Calu3 (cell line): ENCODE results near the gene CAPN7. TPM values are rescaled to one million over a fixed set of nuclear protein-coding genes. Genes with fewer than 3 reads are reported as not detected.

Experiments used
- BruUV-seq: library from RNA; stranded (reverse); fragments of 400-500 nt; replicated peaks from 2 replicates; lab custom pipeline; 2021; lab: Mats Ljungman, UMichigan
- CTCF ChIA-PET: fragments of 300-600 bp; sonication (Branson Sonifier 250); formaldehyde crosslinking; loops from one replicate; lab custom pipeline; 2022; ENCODE audit warnings: antibody characterized with exemption; lab: Charles Lee
- DNase-seq: peaks from one replicate; pipeline ENCODE4 v3.0.0; 2022
- H3K27ac Mint-ChIP-seq: one replicate; pipeline ENCODE4 v1.8.0; 2022; ENCODE audit warnings: mixed read lengths; ENCODE audit not compliant: unreplicated experiment
- H3K27me3 Mint-ChIP-seq: one replicate; pipeline ENCODE4 v1.8.0; 2022; ENCODE audit warnings: mixed read lengths; ENCODE audit not compliant: unreplicated experiment
- H3K36me3 Mint-ChIP-seq: one replicate; pipeline ENCODE4 v1.8.0; 2022; ENCODE audit warnings: mild to moderate bottlenecking, moderate library complexity, mixed read lengths; ENCODE audit not compliant: insufficient read depth, unreplicated experiment
- H3K4me1 Mint-ChIP-seq: one replicate; pipeline ENCODE4 v1.8.0; 2022; ENCODE audit warnings: mild to moderate bottlenecking, low read depth, mixed read lengths; ENCODE audit not compliant: unreplicated experiment
- H3K4me3 Mint-ChIP-seq: one replicate; pipeline ENCODE4 v1.8.0; 2022; ENCODE audit warnings: mild to moderate bottlenecking, low read depth, moderate library complexity, mixed read lengths; ENCODE audit not compliant: unreplicated experiment
- H3K9me3 Mint-ChIP-seq: one replicate; pipeline ENCODE4 v1.8.0; 2022; ENCODE audit warnings: low read depth, mixed read lengths; ENCODE audit not compliant: unreplicated experiment
- intact Hi-C: fragments of 100-400 bp; cut with micrococcal nuclease; formaldehyde crosslinking; loops from one replicate; pipeline ENCODE4 v1.10.0; 2022; ENCODE audit not compliant: unreplicated experiment
- total RNA-seq: library from RNA; stranded (reverse); gene quantifications from 2 replicates; pipeline ENCODE4 v1.2.3, GENCODE V29; 2022
- TF ChIP-seq, protein P1 (sequence below): fragments of 200-600 bp; IDR thresholded peaks from one replicate; pipeline ENCODE4 v1.8.0; 2022; ENCODE audit warnings: antibody characterized with exemption; ENCODE audit not compliant: unreplicated experiment

CAPN7 gene
- total RNA-seq, 1 experiment from 2014 or later, result 24.1 TPM

DNA sequence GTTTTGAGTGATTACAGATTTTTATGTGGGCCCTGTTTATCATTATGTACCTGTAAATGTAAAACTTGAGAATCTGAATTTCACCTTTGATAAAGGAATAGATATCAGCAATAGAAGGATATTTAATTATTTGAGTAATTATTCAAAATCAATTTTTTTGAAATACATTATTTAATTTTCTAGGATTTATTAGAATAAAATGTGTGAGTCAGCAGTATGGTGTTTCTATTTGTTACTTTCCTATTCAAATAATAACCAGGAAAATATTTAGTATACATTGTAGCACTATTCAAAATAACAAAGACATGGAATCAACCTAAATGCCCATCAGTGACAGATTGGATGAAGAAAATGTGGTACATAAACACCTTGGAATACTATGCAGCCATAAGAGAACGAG, 22.1 kb downstream of the CAPN7 start:
- H3K27ac Mint-ChIP-seq, result no peak overlapping the region
- no peaks in the 10 kb centered on the region for H3K27me3 Mint-ChIP-seq
- intact Hi-C loops, result no loop called here
- BruUV-seq, result no TSS peak
- peaks cover 8% of the 10 kb centered on the region for H3K36me3 Mint-ChIP-seq
- no peaks in the 10 kb centered on the region for H3K4me1 Mint-ChIP-seq
- no peaks in the 10 kb centered on the region for H3K9me3 Mint-ChIP-seq
- CTCF ChIA-PET, result no interaction called here
- TF ChIP-seq, protein P1, sequence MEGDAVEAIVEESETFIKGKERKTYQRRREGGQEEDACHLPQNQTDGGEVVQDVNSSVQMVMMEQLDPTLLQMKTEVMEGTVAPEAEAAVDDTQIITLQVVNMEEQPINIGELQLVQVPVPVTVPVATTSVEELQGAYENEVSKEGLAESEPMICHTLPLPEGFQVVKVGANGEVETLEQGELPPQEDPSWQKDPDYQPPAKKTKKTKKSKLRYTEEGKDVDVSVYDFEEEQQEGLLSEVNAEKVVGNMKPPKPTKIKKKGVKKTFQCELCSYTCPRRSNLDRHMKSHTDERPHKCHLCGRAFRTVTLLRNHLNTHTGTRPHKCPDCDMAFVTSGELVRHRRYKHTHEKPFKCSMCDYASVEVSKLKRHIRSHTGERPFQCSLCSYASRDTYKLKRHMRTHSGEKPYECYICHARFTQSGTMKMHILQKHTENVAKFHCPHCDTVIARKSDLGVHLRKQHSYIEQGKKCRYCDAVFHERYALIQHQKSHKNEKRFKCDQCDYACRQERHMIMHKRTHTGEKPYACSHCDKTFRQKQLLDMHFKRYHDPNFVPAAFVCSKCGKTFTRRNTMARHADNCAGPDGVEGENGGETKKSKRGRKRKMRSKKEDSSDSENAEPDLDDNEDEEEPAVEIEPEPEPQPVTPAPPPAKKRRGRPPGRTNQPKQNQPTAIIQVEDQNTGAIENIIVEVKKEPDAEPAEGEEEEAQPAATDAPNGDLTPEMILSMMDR, result no peak
- no peak overlapping the region for H3K4me3 Mint-ChIP-seq
- DNase-seq, result no peak

DNA sequence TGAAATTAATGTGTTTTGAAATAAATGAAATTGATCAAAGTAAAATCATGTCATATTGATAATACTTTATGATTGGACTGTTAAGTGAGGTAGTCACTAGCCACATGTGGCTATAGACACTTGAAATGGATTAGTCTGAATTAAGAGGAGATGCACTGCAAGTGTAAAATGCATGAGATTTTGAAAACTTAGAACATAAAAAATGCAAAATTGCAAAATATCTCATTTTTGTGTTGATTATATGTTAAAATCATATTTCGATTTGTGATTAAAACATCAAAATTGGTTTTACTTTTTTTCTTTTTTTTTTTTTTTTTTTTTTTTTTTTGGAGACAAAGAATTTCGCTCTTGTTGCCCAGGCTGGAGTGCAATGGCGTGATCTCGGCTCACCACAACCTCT, 23.2 kb downstream of the CAPN7 start:
- BruUV-seq, result no TSS peak
- TF ChIP-seq, protein P1, result no peak
- CTCF ChIA-PET, result no interaction called here
- H3K9me3 Mint-ChIP-seq, result no peaks in the 10 kb centered on the region
- H3K27me3 Mint-ChIP-seq, result no peaks in the 10 kb centered on the region
- DNase-seq, result no peak
- intact Hi-C loops, result no loop called here
- H3K4me1 Mint-ChIP-seq, result no peaks in the 10 kb centered on the region
- peaks cover 9% of the 10 kb centered on the region for H3K36me3 Mint-ChIP-seq
- no peak overlapping the region for H3K27ac Mint-ChIP-seq
- H3K4me3 Mint-ChIP-seq, result no peak overlapping the region

GRCh38 chr3:15241341-15241740, 35.3 kb downstream of the CAPN7 start:
- intact Hi-C loops, result loop anchor here (10.0 kb wide), 1 partner anchor 313 kb away; no protein-coding TSS in a partner anchor

GRCh38 chr3:15243822-15244482, 37.9 kb downstream of the CAPN7 start:
- DNase-seq, result no peak
- TF ChIP-seq, protein P1, result no peak
- no peaks in the 10 kb centered on the region for H3K27me3 Mint-ChIP-seq
- H3K27ac Mint-ChIP-seq, result no peak overlapping the region
- BruUV-seq, result no TSS peak
- no peak overlapping the region for H3K4me3 Mint-ChIP-seq
- intact Hi-C loops, result loop anchor here (2.0 to 10.0 kb wide), 2 partner anchors 13 to 311 kb away; no protein-coding TSS in a partner anchor
- peaks cover 10% of the 10 kb centered on the region for H3K36me3 Mint-ChIP-seq
- H3K4me1 Mint-ChIP-seq, result no peaks in the 10 kb centered on the region
- no peaks in the 10 kb centered on the region for H3K9me3 Mint-ChIP-seq
- CTCF ChIA-PET, result no interaction called here

More at GRCh38 chr3:15241341-15241740, 35.3 kb downstream of the CAPN7 start:
- CTCF ChIA-PET, result no interaction called here
- Mint-ChIP-seq H3K27me3 (no peaks in the 10 kb centered on the region), H3K4me1 (no peaks in the 10 kb centered on the region), H3K27ac (no peak overlapping the region), H3K36me3 (peaks cover 10% of the 10 kb centered on the region), H3K4me3 (no peak overlapping the region), H3K9me3 (no peaks in the 10 kb centered on the region)
- no TSS peak for BruUV-seq
- TF ChIP-seq, protein P1, result no peak
- DNase-seq, result peak; percentile 21
